ENCODE measurements around the gene SMYD3.
"Not testable (repeated sequence)": the region's sequence is repeated elsewhere in the genome, so short reads cannot be mapped to it uniquely, and the experiment has no call there.

The SMYD3 gene

DNA sequence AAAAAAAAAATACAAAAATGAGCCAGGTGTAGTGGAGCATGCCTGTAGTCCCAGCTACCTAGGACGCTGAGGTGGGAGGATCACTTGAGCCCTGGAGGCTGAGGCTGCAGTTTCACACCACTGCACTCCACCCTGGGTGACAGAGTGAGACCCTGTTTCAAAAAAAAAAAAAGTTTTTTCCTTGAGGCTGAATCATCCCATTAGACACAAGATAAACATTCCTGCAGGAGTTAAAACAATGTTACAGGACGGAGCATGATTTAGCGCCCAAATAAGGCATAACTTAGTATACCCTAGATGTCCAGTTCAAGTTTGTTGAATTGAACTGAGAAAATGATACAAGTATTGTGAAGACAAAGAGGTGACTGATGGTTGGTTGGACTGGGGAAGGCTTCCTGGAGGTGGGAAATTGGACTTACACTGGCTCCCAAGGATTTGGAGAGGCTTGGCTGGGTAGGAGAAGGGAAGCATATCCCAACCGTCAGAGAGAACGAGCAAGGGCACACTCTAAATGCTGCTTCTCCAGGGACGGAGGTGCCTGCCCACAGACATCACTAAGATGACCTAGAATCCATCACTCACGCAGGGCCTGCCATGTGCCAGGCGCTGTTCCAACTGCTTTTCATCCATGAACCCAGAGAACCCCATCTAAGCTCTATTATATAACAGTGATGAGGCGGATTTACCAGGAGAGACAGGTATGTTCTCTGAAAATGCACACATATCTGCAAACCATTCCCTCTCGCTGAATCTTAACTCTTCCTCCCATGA is 741.7 kb downstream of the SMYD3 start:
- in situ Hi-C loops (cut with MboI; ENCODE audit: low sequenced_read_pairs) = no loop called here

- in situ Hi-C loops (cut with MboI; ENCODE audit: low sequenced_read_pairs) = no loop called here
Observed at GRCh38 chr1:245763873-245764331, 743.2 kb downstream of the SMYD3 start.

DNA sequence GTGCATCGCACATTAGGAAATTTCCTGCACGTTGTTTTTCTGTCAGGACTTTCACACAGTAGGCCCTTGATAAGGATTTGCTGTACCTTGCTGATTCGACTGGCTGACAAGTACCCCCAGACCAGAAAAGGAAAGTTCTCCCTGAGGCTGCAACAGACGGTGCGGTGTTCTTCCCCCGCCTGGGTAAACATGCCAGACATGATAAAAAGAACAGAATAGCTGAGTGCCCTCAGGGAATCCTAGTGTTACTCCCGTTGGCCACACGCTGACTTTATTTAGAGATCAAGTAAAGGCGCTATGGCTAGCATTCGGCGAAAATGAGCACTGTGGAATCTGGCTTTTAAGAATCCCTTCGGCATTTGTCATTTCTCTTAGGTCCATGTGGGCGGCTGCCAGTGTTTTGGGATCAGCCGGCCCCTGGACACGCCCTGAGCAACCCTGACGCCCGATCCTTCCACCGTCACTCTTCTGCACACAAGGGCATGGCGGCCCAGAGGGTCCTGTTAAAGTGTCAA is 744.6 kb downstream of the SMYD3 start:
- in situ Hi-C loops (cut with MboI; ENCODE audit: low sequenced_read_pairs) = no loop called here

DNA sequence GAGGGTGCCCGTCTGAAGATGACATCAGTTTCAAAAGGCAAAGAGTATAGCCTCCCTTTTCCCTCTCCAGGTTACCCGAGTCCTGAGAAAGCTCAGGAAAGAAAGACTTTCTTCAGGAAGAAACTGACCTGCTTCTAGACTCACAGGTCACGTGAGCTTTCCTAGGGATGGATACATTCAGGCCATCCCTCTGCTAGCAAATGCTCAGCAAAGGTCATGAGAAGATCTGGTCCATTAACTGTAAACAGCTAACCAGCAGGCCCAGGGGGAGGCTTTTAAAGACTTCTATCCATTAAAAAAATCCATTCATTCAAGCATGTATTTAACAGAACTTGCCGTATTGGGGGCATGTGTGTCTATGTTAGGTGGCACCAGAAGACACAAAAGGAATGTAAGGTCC is 746.8 kb downstream of the SMYD3 start:
- in situ Hi-C loops (cut with MboI; ENCODE audit: low sequenced_read_pairs) = no loop called here

DNA sequence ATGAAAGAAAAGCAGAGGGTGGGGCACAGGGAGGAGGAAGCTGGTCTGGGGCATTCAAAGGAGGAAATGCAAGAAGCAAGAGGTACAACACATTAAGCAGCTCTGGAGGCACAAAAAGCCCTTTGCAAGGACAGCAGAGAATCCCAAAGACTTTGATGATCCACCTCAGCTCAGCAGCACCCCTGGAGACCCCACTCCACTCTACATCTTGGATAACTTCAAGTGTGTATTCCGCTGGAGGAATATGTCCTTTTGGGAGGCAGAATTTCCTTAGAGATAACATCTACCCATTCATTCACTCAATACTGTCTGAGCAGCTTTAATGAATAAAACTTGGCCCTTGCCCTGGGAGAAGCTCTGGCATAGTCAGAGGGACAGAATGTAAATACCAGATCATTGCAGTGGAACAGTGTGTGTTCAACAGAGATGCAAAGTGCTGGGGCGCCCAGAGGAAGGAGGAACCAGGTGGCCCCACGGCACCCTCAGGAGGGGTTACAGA is 752.6 kb downstream of the SMYD3 start:
- in situ Hi-C loops (cut with MboI; ENCODE audit: low sequenced_read_pairs) = no loop called here

DNA sequence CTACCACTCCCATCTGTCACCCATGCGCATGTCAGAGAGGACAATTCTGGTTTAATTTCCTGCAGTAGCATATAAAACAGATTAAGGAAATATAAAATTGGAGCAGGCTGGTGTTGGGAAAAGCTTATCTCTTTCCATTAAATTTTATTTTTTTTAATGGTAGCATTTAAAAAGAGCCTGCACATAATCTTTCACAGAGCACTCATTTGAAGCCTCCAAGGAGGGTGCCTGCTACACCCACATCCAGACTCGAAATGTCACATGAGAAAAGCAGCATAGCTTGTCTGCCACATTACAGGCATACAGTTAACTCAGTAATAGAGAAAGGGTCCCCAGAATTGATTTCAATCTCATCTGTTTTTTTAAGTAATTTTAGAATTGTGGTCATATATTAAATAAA is 753.3 kb downstream of the SMYD3 start:
- in situ Hi-C loops (cut with MboI; ENCODE audit: low sequenced_read_pairs) = no loop called here

- in situ Hi-C loops (cut with MboI; ENCODE audit: low sequenced_read_pairs) = no loop called here
Observed at GRCh38 chr1:245752561-245752960, 754.5 kb downstream of the SMYD3 start.

GRCh38 chr1:245751726-245752470 is 755.2 kb downstream of the SMYD3 start:
- in situ Hi-C loops (cut with MboI; ENCODE audit: low sequenced_read_pairs) = no loop called here

- in situ Hi-C loops (cut with MboI; ENCODE audit: low sequenced_read_pairs) = no loop called here
Observed at GRCh38 chr1:245751116-245751515, 756.0 kb downstream of the SMYD3 start.

DNA sequence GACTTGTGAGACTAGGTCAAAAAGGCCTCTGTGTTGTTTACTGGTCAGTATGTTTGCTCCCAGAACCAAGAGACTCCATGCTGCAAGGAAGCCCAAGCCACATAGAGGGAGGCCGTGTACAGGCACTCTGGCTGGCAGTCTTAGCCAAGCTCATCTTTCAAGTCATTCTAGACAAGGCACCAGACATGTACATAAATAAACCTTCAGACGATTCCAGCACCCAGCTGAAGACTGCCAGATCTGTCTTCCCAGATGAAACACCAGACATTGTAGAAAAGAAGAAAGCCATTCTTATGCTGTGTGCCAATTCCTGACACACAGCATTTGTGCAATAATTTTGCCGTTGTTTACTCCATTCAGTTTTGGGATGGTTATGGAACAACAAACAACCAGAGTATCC is 756.8 kb downstream of the SMYD3 start:
- in situ Hi-C loops (cut with MboI; ENCODE audit: low sequenced_read_pairs) = no loop called here

GRCh38 chr1:245749053-245749452 is 758.0 kb downstream of the SMYD3 start:
- in situ Hi-C loops (cut with MboI; ENCODE audit: low sequenced_read_pairs) = no loop called here

- in situ Hi-C loops (cut with MboI; ENCODE audit: low sequenced_read_pairs) = no loop called here
Observed at GRCh38 chr1:245748646-245749045, 758.4 kb downstream of the SMYD3 start.

- in situ Hi-C loops (cut with MboI; ENCODE audit: low sequenced_read_pairs) = no loop called here
Observed at GRCh38 chr1:245748240-245748639, 758.8 kb downstream of the SMYD3 start.

DNA sequence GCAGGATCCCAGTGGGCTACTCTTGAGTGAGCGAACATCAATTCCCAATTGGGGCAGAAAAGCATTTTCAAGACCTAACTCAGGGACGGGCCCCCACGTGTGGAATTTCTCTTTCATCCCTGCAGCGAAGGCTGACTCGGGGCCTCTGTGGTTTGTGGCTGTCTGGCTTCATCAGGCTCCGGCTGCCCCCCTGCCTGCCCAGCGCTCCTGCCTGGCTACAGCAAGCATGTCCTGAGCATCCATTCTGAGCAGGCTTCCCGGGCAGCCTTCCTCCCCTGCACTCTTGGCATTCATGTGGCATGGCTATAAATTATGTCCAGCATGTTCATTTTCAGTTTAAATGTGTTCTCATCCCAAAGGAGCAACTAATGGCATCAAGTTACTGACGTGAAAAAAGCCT is 764.2 kb downstream of the SMYD3 start:
- in situ Hi-C loops (cut with MboI; ENCODE audit: low sequenced_read_pairs) = no loop called here

DNA sequence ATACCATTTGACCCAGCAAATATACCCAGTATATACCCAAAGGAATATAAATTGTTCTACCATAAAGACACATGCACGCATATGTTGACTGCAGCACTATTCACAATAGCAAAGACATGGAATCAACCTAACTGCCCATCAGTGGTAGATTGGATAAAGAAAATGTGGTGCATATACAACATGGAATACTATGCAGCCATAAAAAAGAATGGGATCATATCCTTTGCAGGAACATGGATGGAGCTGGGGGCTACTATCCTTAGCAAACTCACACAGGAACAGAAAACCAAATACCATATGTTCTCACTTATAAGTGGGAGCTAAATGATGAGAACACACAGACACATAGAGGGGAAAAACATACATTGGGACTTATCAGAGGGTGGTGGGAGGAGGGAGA is 766.7 kb downstream of the SMYD3 start:
- in situ Hi-C loops (cut with MboI; ENCODE audit: low sequenced_read_pairs) = not testable (repeated sequence)

- in situ Hi-C loops (cut with MboI; ENCODE audit: low sequenced_read_pairs) = no loop called here
Observed at GRCh38 chr1:245730801-245731200, 776.3 kb downstream of the SMYD3 start.

DNA sequence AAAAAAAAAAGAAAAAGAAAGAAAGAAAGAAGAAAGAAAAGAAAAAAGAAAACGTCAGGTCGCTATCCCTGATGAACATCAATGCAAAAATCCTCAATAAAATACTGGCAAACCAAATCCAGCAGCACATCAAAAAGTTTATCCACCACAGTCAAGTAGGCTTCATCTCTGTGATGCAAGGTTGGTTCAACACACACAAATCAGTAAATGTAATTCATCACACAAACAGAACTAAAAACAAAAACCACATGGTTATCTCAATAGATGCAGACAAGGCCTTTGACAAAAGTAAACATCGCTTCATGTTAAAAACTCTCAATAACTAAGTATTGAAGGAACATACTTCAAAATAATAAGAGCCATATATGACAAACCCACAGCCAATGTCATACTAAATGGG is 779.0 kb downstream of the SMYD3 start:
- in situ Hi-C loops (cut with MboI; ENCODE audit: low sequenced_read_pairs) = not testable (repeated sequence)

DNA sequence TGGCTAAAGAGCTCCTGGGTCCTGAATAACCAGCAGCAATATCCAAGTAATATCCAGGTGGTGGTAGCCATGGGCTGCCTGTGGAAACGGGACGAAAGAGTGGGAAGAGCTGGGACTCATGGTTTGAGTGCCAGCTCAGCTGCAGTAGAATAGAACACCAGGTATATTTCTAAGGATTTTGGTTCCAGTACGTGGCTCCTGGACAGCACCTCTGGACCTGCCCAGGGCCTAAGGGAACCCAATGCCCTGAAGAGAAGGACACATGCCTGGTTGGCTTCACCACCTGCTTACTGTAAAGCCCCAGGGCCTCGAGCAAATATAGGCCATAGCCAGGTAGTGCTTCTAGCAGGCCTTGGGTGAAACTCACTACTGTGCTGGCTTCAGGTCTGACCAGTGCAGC is 785.6 kb downstream of the SMYD3 start:
- in situ Hi-C loops (cut with MboI; ENCODE audit: low sequenced_read_pairs) = no loop called here

DNA sequence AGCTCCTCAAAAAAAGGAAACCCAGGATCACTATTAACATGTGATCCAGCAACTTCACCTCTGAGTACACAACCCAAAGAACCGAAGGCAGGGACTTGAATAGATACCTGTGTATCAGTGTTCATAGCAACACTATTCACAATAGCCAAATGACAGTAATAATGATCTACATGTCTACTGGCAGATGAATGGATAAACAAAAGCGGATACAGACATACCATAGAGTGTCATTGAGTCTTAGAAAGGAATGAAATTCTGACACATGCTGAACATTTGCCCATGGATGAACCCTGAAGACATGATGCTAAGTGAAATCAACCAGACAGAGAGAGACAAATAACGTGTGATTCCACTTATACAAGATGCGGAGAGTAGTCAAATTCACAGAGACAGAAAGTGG is 788.1 kb downstream of the SMYD3 start:
- in situ Hi-C loops (cut with MboI; ENCODE audit: low sequenced_read_pairs) = no loop called here

- in situ Hi-C loops (cut with MboI; ENCODE audit: low sequenced_read_pairs) = no loop called here
Observed at GRCh38 chr1:245718123-245718522, 789.0 kb downstream of the SMYD3 start.

DNA sequence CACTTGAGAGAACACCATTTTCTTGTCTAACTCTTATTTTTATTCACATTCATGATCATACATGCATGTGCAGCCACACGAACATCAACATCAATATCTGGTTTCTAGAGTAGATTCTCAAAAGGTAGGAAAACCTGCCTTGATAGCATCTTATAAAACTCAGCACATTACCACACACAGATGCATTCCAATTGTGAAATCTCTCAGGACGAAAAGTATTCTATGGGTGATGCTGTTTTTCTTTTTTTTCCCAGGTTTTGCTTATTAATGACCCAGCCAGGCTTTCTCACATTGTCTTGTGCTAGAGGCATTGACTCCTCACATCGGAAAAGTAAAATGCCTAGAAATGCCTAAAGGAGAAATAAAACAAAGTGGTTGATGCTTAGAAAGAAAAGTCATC is 789.5 kb downstream of the SMYD3 start:
- in situ Hi-C loops (cut with MboI; ENCODE audit: low sequenced_read_pairs) = no loop called here

DNA sequence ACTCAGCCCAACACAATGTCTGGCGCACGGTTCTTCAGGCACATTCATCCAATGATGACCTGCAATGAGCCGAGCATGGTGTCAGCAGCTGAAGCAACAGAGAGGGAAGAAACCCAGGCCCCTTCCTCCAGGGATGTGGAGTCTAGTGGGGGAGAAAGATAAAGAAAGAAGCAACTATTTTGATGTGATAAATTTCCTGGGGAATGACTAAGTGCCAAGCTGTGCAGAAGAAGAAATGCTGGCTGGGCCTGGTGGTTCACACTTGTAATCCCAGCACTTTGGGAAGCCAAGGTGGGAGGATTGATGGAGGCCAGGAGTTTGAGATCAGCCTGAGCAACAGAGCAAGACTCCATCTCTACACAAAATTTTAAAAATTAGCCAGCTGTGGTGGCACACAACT is 790.5 kb downstream of the SMYD3 start:
- in situ Hi-C loops (cut with MboI; ENCODE audit: low sequenced_read_pairs) = no loop called here
